Kidney (tissue), 14 donors: ENCODE results near the gene TBC1D5. TPM values are rescaled to one million over a fixed set of nuclear protein-coding genes. Genes with fewer than 3 reads are reported as not detected.

Experiments used
- DNase-seq, 5 donors: peaks; one replicate each; pipeline ENCODE4 v3.0.0-alpha.2; 2013 to 2020
- FAIRE-seq: peaks from 2 replicates; lab custom pipeline; 2012; peaks lifted over from hg19 to GRCh38; lab: Jason Lieb, UNC
- H3K27ac ChIP-seq, 2 donors: one replicate each; pipeline ENCODE4 v1.7.0; 2013; ENCODE audit warnings: low read depth in 2 of 2, low read length in 2 of 2, inconsistent platforms in 1 of 2
- H3K27me3 ChIP-seq: one replicate; pipeline ENCODE4 v1.7.1; 2013; ENCODE audit warnings: low read length, inconsistent platforms; ENCODE audit not compliant: control insufficient read depth, insufficient read depth
- H3K36me3 ChIP-seq, 3 donors: one replicate each; pipeline versions ENCODE4 v1.7.0 to v1.7.1; 2013; ENCODE audit warnings: low read length in 3 of 3, control low read depth in 1 of 3, inconsistent platforms in 1 of 3; ENCODE audit not compliant: insufficient read depth in 3 of 3, control insufficient read depth in 2 of 3
- H3K4me1 ChIP-seq, 3 donors: one replicate each; pipeline versions ENCODE4 v1.7.0 to v1.7.1; 2013; ENCODE audit warnings: low read length in 3 of 3, inconsistent platforms in 1 of 3, low read depth in 1 of 3; ENCODE audit not compliant: control insufficient read depth in 2 of 3, insufficient read depth in 2 of 3
- H3K4me3 ChIP-seq, 3 donors: one replicate each; pipeline versions ENCODE4 v1.7.0 to v1.8.1; 2013; ENCODE audit warnings: low read length in 3 of 3, control low read depth in 1 of 3, inconsistent platforms in 1 of 3
- H3K9ac ChIP-seq, 3 donors: one replicate each; pipeline versions ENCODE4 v1.7.0 to v1.7.1; 2013; ENCODE audit warnings: low read length in 3 of 3, control low read depth in 1 of 3, inconsistent platforms in 1 of 3
- H3K9me3 ChIP-seq, 3 donors: one replicate each; pipeline versions ENCODE4 v1.7.0 to v1.7.1; 2013; ENCODE audit warnings: low read length in 3 of 3, control low read depth in 1 of 3, inconsistent platforms in 1 of 3; ENCODE audit not compliant: control insufficient read depth in 2 of 3, insufficient read depth in 1 of 3
- CTCF ChIP-seq: IDR thresholded peaks from 3 replicates; pipeline ENCODE4 v1.5.1; 2012; ENCODE audit warnings: mild to moderate bottlenecking, moderate library complexity, borderline replicate concordance; ENCODE audit not compliant: insufficient read depth; ENCODE audit errors: extremely low read depth
- intact Hi-C: fragments of 100-400 bp; cut with DNase I; formaldehyde crosslinking; loops from one replicate; pipeline ENCODE4 v1.11.1; 2022
- polyA plus RNA-seq: library from polyadenylated mRNA; stranded (reverse); fragments of 350-450 nt; fragmentation: Illumina TruSeq; extraction: RNeasy Lipid Tissue Mini Kit (QIAGEN cat#74804); gene quantifications from one replicate; pipeline ENCODE4 v1.2.3, GENCODE V29; 2014; ENCODE audit warnings: low read depth, low replicate concordance; ENCODE audit not compliant: insufficient read depth
- total RNA-seq: library from RNA; stranded (reverse); fragmentation: NEBNext Ultra II Directional; extraction: Animal tissue kit (Norgen Biotek cat#: 25700); gene quantifications from one replicate; pipeline ENCODE4 v1.2.1, GENCODE V29; 2021
- donor health status: control.
- donor health status: control.
- donor health status: control.
- donor health status: control.
- donor health status: control.
- donor health status: DM: yes; HTN: yes; CAD: no.
- donor health status: Normal renal cell carcinoma (clear cell type).

The TBC1D5 gene
- total and polyA plus RNA-seq, 2 donors from 2014 or later, result 9.7 to 77.7 TPM

- no peak for DNase-seq
- TF ChIP-seq CTCF, result no peak
- no peak for FAIRE-seq
- intact Hi-C loops, result no loop called here
- Histone ChIP-seq H3K27me3 (no peaks in the 10 kb centered on the region), H3K9me3 (no peaks in the 10 kb centered on the region), H3K9ac (no peak overlapping the region), H3K36me3 (no peaks in the 10 kb centered on the region), H3K4me3 (no peak overlapping the region), H3K4me1 (no peaks in the 10 kb centered on the region), H3K27ac (no peak overlapping the region)
Measured at GRCh38 chr3:17771177-17772017, 29.0 kb upstream of the TBC1D5 start.

- H3K4me1 ChIP-seq, result no peaks in the 10 kb centered on the region
- no peaks in the 10 kb centered on the region for H3K9me3 ChIP-seq
- no peak for FAIRE-seq
- no peak for DNase-seq
- no peaks in the 10 kb centered on the region for H3K27me3 ChIP-seq
- no peak overlapping the region for H3K4me3 ChIP-seq
- H3K36me3 ChIP-seq, result no peaks in the 10 kb centered on the region
- H3K27ac ChIP-seq, result no peak overlapping the region
- intact Hi-C loops, result no loop called here
- no peak overlapping the region for H3K9ac ChIP-seq
- no peak for TF ChIP-seq CTCF
Measured at GRCh38 chr3:17770682-17771081, 28.3 kb upstream of the TBC1D5 start.

- no peaks in the 10 kb centered on the region for H3K9me3 ChIP-seq
- no peak overlapping the region for H3K9ac ChIP-seq
- no peak for TF ChIP-seq CTCF
- FAIRE-seq (no peak), DNase-seq (no peak)
- no peaks in the 10 kb centered on the region for H3K36me3 ChIP-seq
- no peak overlapping the region for H3K27ac ChIP-seq
- H3K4me3 ChIP-seq, result no peak overlapping the region
- no peaks in the 10 kb centered on the region for H3K27me3 ChIP-seq
- H3K4me1 ChIP-seq, result no peaks in the 10 kb centered on the region
- intact Hi-C loops, result no loop called here
Measured at GRCh38 chr3:17765819-17766472, 23.5 kb upstream of the TBC1D5 start.
